Stimulated activated CD8-positive, alpha-beta memory T cell treated with anti-CD3 and anti-CD28 coated beads, Interleukin-15, amount 100 ng/mL, for 48 hours (primary cell): Measurements from ENCODE around the gene MAP3K10.

Experiments
- DNase-seq, 2 donors: peaks; one replicate each; pipeline ENCODE4 v3.0.0-alpha.2; 2020; ENCODE audit warnings: low read depth in 2 of 2

Gene MAP3K10

GRCh38 chr19:40174092-40174491, 17.1 kb upstream of the MAP3K10 start:
- no peak for DNase-seq

- DNase-seq = no peak
These were observed 15.4 kb upstream of the MAP3K10 start for GRCh38 chr19:40175820-40176219.

GRCh38 chr19:40177286-40178070, 13.7 kb upstream of the MAP3K10 start:
- DNase-seq = no peak

GRCh38 chr19:40178756-40179155, 12.5 kb upstream of the MAP3K10 start:
- no peak for DNase-seq

- DNase-seq = no peak
These were observed 7.0 kb upstream of the MAP3K10 start for GRCh38 chr19:40184273-40184672.

GRCh38 chr19:40191836-40192646, 815 bp downstream of the MAP3K10 start:
- DNase-seq = peak in 1 of 2 donors; percentile 2

GRCh38 chr19:40192758-40193586, 1.7 kb downstream of the MAP3K10 start:
- DNase-seq = no peak

GRCh38 chr19:40193587-40193849, 2.3 kb downstream of the MAP3K10 start:
- DNase-seq = no peak

GRCh38 chr19:40198272-40198990, 7.2 kb downstream of the MAP3K10 start:
- no peak for DNase-seq

GRCh38 chr19:40200341-40201099, 9.3 kb downstream of the MAP3K10 start:
- DNase-seq = no peak

- DNase-seq = no peak
These were observed 13.2 kb downstream of the MAP3K10 start for GRCh38 chr19:40204381-40204780.

GRCh38 chr19:40205760-40206159, 14.5 kb downstream of the MAP3K10 start:
- no peak for DNase-seq

GRCh38 chr19:40208602-40209001, 17.4 kb downstream of the MAP3K10 start:
- no peak for DNase-seq

- no peak for DNase-seq
These were observed 19.7 kb downstream of the MAP3K10 start for GRCh38 chr19:40210889-40211288.

GRCh38 chr19:40213251-40213829, 22.1 kb downstream of the MAP3K10 start:
- no peak for DNase-seq

GRCh38 chr19:40213882-40214570, 22.8 kb downstream of the MAP3K10 start:
- no peak for DNase-seq

GRCh38 chr19:40214936-40215335, 23.7 kb downstream of the MAP3K10 start:
- no peak for DNase-seq

- no peak for DNase-seq
These were observed 25.0 kb downstream of the MAP3K10 start for GRCh38 chr19:40216013-40216776.

GRCh38 chr19:40216777-40217026, 25.5 kb downstream of the MAP3K10 start:
- no peak for DNase-seq
